ENCODE data around the gene PYGM.

The PYGM gene

DNA sequence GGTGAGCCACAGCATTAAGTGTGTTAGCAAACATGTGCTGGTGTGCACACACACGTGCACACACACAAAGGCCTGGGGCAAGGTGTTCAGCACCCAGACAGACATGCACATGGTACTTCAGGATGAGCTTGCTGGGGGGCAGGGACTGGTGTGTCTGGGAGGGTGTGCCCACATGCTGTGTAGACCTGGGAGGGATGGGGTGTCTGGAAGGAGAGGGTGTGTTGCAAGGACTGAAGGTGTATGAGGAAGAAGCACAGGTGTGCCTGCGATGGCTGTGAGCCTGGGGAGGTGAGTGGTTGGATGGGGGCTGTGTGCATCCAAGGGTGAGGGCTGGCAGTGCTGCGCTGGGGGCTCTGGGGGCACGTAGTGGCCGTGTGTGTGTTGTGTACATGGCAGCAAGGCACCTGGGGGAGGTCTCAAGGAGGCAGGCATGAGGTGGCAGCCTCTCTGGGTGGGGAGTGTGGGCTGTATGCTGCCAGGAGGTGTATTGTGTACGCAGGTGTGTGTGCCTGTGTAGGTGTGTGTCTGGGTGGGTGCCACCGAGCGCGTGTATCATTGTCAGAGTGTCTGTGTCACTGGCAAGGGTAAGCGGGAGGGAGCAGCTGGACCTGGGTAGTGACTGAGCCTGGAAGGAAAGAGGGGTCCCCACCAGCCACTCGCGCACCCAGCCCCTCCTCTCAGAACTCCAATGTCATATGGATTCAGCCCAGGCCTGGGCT, 39.0 kb downstream of the PYGM start:
- no peak for DNase-seq (ENCODE audit: low read depth, low spot score)
- H3K4me3 ChIP-seq (ENCODE audit: low read depth, low read length) = no peak overlapping the region
- in situ Hi-C loops (cut with HindIII; ENCODE audit: low sequenced_read_pairs) = no loop called here
- no peak for TF ChIP-seq CTCF (IDR thresholded peaks at IDR 0.05; ENCODE audit: low read depth, low read length)

GRCh38 chr11:64720167-64720566, 39.6 kb downstream of the PYGM start:
- H3K4me3 ChIP-seq (ENCODE audit: low read depth, low read length) = no peak overlapping the region
- no peak for TF ChIP-seq CTCF (IDR thresholded peaks at IDR 0.05; ENCODE audit: low read depth, low read length)
- in situ Hi-C loops (cut with HindIII; ENCODE audit: low sequenced_read_pairs) = no loop called here
- no peak for DNase-seq (ENCODE audit: low read depth, low spot score)

DNA sequence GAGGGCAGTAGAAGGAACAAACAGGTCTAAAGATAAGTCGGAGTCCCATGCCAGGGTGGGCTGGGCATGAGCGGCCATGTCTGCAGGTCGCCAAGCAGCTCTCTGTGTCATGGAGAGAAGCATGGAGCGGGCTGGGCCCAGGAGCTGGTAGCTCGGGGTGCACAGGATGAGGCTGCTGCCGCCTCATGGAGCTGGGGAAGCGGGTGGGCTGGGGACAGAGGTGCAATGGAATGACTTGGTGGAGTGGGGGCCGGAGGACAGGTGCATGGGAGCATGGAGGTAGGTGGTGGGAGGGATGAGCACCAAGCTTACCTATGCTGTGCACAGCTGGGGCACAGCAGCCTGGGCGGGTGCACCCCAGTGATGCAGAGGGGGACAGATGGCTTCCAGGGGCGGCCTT, 40.4 kb downstream of the PYGM start:
- no peak overlapping the region for H3K4me3 ChIP-seq (ENCODE audit: low read depth, low read length)
- in situ Hi-C loops (cut with HindIII; ENCODE audit: low sequenced_read_pairs) = no loop called here
- no peak for TF ChIP-seq CTCF (IDR thresholded peaks at IDR 0.05; ENCODE audit: low read depth, low read length)
- no peak for DNase-seq (ENCODE audit: low read depth, low spot score)

DNA sequence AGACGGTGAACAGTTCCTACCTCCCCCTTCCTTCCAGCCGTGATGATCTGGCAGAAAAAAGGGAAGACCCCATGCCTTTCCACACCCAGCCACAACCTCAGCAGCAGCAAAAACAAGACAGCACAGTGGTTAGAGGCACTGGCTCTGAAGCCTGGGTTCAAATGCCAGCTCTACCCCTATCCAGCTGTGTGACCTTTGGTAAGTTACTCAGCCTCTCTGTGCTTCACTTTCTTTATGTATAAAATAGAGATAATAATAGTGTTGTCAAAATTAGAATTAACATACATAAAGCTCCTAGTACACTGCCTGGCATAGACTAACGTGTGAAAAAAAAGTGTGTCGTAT, 41.0 kb downstream of the PYGM start:
- DNase-seq (ENCODE audit: low read depth, low spot score) = no peak
- H3K4me3 ChIP-seq (ENCODE audit: low read depth, low read length) = no peak overlapping the region
- no peak for TF ChIP-seq CTCF (IDR thresholded peaks at IDR 0.05; ENCODE audit: low read depth, low read length)
- in situ Hi-C loops (cut with HindIII; ENCODE audit: low sequenced_read_pairs) = no loop called here

- in situ Hi-C loops (cut with HindIII; ENCODE audit: low sequenced_read_pairs) = no loop called here
- TF ChIP-seq CTCF (IDR thresholded peaks at IDR 0.05; ENCODE audit: low read depth, low read length) = no peak
- DNase-seq (ENCODE audit: low read depth, low spot score) = no peak
- no peak overlapping the region for H3K4me3 ChIP-seq (ENCODE audit: low read depth, low read length)
Measured at GRCh38 chr11:64718084-64718779, 41.5 kb downstream of the PYGM start.

DNA sequence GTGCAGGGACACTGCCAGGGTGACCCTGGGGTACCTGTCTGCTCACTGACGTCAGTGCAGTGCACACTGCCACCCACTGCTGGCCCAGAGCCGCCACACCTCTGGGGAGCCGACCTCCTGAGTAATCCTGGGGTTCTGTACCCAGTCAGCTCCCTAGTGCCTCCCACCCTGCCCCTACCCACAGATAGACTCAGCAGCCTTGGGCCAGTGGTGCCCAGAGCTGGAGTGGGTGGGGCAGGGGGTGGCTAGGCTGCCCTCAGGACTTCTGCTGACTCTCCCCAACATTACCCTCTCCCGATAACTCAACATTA, 42.6 kb downstream of the PYGM start:
- DNase-seq (ENCODE audit: low read depth, low spot score) = no peak
- TF ChIP-seq CTCF (IDR thresholded peaks at IDR 0.05; ENCODE audit: low read depth, low read length) = no peak
- no peak overlapping the region for H3K4me3 ChIP-seq (ENCODE audit: low read depth, low read length)
- in situ Hi-C loops (cut with HindIII; ENCODE audit: low sequenced_read_pairs) = no loop called here
